Measurements from ENCODE around the gene UTF1. TPM values are rescaled to one million over a fixed set of nuclear protein-coding genes. Genes with fewer than 3 reads are reported as not detected.

Gene UTF1
- total RNA-seq, 1 donor from 2014 or later, result not detected

GRCh38 chr10:133258066-133258817, 28.2 kb downstream of the UTF1 start:
- Histone ChIP-seq H3K4me3 (peak overlapping the region; percentile 55), H3K4me1 (peaks cover 42% of the 10 kb centered on the region), H3K27ac (replicated peaks) (peak overlapping the region; percentile 64), H3K9me3 (replicated peaks) (no peaks in the 10 kb centered on the region), H3K36me3 (no peaks in the 10 kb centered on the region), H3K27me3 (ENCODE audit: low read depth) (peaks cover 26% of the 10 kb centered on the region)
- TF ChIP-seq CTCF (IDR thresholded peaks at IDR 0.05; ENCODE audit: borderline replicate concordance), result no peak
- no peak for DNase-seq
- intact Hi-C loops (cut with micrococcal nuclease), result no loop called here

- Histone ChIP-seq H3K36me3 (no peaks in the 10 kb centered on the region), H3K27ac (replicated peaks) (peak overlapping the region; percentile 64), H3K4me3 (no peak overlapping the region), H3K27me3 (ENCODE audit: low read depth) (peaks cover 22% of the 10 kb centered on the region), H3K4me1 (peaks cover 42% of the 10 kb centered on the region), H3K9me3 (replicated peaks) (no peaks in the 10 kb centered on the region)
- DNase-seq, result peak; percentile 72
- intact Hi-C loops (cut with micrococcal nuclease), result no loop called here
- TF ChIP-seq CTCF (IDR thresholded peaks at IDR 0.05; ENCODE audit: borderline replicate concordance), result no peak
These were observed 29.0 kb downstream of the UTF1 start for GRCh38 chr10:133258818-133259601.

- DNase-seq, result no peak
- peak overlapping the region; percentile 64 for H3K27ac ChIP-seq (replicated peaks)
- no peak for TF ChIP-seq CTCF (IDR thresholded peaks at IDR 0.05; ENCODE audit: borderline replicate concordance)
- peaks cover 42% of the 10 kb centered on the region for H3K4me1 ChIP-seq
- intact Hi-C loops (cut with micrococcal nuclease), result no loop called here
- H3K27me3 ChIP-seq (ENCODE audit: low read depth), result peaks cover 16% of the 10 kb centered on the region
- H3K9me3 ChIP-seq (replicated peaks), result no peaks in the 10 kb centered on the region
- H3K36me3 ChIP-seq, result no peaks in the 10 kb centered on the region
- H3K4me3 ChIP-seq, result no peak overlapping the region
These were observed 29.6 kb downstream of the UTF1 start for GRCh38 chr10:133259602-133259989.

GRCh38 chr10:133260895-133261725, 31.1 kb downstream of the UTF1 start:
- no peaks in the 10 kb centered on the region for H3K36me3 ChIP-seq
- peaks cover 42% of the 10 kb centered on the region for H3K4me1 ChIP-seq
- peak overlapping the region; percentile 83 for H3K4me3 ChIP-seq
- H3K27me3 ChIP-seq (ENCODE audit: low read depth), result peaks cover 6% of the 10 kb centered on the region
- DNase-seq, result peak; percentile 62
- TF ChIP-seq CTCF (IDR thresholded peaks at IDR 0.05; ENCODE audit: borderline replicate concordance), result no peak
- no peaks in the 10 kb centered on the region for H3K9me3 ChIP-seq (replicated peaks)
- intact Hi-C loops (cut with micrococcal nuclease), result no loop called here
- H3K27ac ChIP-seq (replicated peaks), result peak overlapping the region; percentile 92

GRCh38 chr10:133261726-133262325, 31.8 kb downstream of the UTF1 start:
- Histone ChIP-seq H3K4me1 (peaks cover 42% of the 10 kb centered on the region), H3K4me3 (peak overlapping the region; percentile 83), H3K9me3 (replicated peaks) (no peaks in the 10 kb centered on the region), H3K27ac (replicated peaks) (peak overlapping the region; percentile 92), H3K36me3 (no peaks in the 10 kb centered on the region), H3K27me3 (ENCODE audit: low read depth) (no peaks in the 10 kb centered on the region)
- intact Hi-C loops (cut with micrococcal nuclease), result no loop called here
- DNase-seq, result peak; percentile 91
- no peak for TF ChIP-seq CTCF (IDR thresholded peaks at IDR 0.05; ENCODE audit: borderline replicate concordance)
